ENCODE measurements around the gene ABCA2. TPM values are rescaled to one million over a fixed set of nuclear protein-coding genes. Genes with fewer than 3 reads are reported as not detected.
"Not testable (repeated sequence)": the region's sequence is repeated elsewhere in the genome, so short reads cannot be mapped to it uniquely, and the experiment has no call there.

Gene ABCA2
- total RNA-seq, 1 donor from 2014 or later = 102 TPM

GRCh38 chr9:137065336-137065967, 37.4 kb upstream of the ABCA2 start:
- TF ChIP-seq CTCF (IDR thresholded peaks at IDR 0.05) = no peak
- intact Hi-C loops (cut with DNase I) = loop anchor here (2.0 kb wide), 1 partner anchor 19 kb away; the partner anchor contains the start of gene NPDC1
- Histone ChIP-seq H3K27ac (no peak overlapping the region), H3K4me1 (peaks cover 0 to 3% of the 10 kb centered on the region in 2 donors), H3K9me3 (no peaks in the 10 kb centered on the region), H3K4me3 (no peak overlapping the region), H3K36me3 (no peaks in the 10 kb centered on the region), H3K27me3 (peaks cover 15% of the 10 kb centered on the region)
- no peak for DNase-seq (ENCODE audit: low spot score in 2 of 2)

DNA sequence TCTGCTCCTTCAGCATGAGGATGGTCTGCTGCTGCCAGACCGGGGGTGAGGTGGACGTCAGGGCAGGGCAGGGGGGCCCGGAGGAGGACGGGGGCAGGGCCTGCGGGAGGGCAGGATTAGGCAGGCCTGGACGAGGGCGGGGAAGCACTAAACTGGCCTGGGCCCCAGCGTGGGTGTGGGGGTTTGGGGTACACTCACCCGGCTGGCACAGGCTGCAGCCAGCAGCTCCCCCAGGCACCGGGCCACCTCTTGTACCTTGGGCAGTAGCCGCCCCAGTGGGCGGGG, 36.8 kb upstream of the ABCA2 start:
- H3K4me1 ChIP-seq = peaks cover 0 to 3% of the 10 kb centered on the region in 2 donors
- no peaks in the 10 kb centered on the region for H3K36me3 ChIP-seq
- intact Hi-C loops (cut with DNase I) = loop anchor here (2.0 kb wide), 1 partner anchor 18 kb away; the partner anchor contains the start of gene NPDC1
- no peak overlapping the region for H3K27ac ChIP-seq
- H3K27me3 ChIP-seq = peaks cover 15% of the 10 kb centered on the region
- no peak for DNase-seq (ENCODE audit: low spot score in 2 of 2)
- H3K4me3 ChIP-seq = no peak overlapping the region
- H3K9me3 ChIP-seq = no peaks in the 10 kb centered on the region
- TF ChIP-seq CTCF (IDR thresholded peaks at IDR 0.05) = no peak

DNA sequence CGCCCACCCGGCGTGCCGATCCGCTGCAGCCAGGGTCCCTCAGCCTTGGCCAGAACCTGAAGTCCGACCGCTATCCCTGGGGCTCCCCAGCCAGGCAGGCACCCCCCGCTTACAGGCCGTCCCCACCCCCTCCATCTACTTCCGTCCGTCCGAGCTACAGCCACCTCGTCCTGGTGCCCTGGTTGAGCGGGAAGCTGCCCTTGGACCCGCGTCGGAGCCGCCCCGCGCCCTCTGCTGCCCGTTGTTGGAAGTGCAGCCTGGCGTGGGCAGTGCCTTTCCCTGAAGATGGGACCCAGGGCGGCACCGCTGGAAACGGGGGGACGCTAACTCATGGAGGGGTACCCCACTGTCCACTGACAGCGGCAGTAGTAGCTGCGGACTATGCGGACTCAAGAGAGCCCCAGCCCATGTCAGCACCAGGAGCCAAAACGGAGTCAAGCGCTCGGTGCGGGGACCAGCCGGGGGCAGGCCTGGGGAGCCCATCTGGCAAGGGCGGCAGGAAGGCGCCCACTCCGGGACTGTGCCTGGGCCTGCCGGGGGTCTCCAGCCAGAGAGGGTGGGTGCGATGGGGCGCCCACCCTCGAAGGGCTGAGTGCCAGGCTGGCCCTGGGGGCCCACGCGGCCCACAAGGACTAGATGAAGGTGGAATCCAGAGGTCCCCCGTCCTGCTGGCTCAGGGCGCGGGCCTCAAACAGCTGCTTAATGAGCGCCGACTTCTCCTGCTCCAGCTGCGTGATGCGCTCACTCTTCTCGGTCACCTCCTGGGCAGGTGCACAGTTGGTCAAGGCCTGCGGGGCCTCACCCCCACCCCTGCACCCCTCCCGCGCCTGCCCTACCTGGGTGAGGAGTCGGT, 36.2 kb upstream of the ABCA2 start:
- H3K36me3 ChIP-seq = no peaks in the 10 kb centered on the region
- intact Hi-C loops (cut with DNase I) = loop anchor here (2.0 kb wide), 1 partner anchor 17 kb away; the partner anchor contains the start of gene NPDC1
- no peak overlapping the region for H3K27ac ChIP-seq
- no peaks in the 10 kb centered on the region for H3K9me3 ChIP-seq
- H3K27me3 ChIP-seq = peaks cover 9% of the 10 kb centered on the region
- peak; percentile 85 to 99 (median 98) for TF ChIP-seq CTCF (IDR thresholded peaks at IDR 0.05)
- H3K4me1 ChIP-seq = peaks cover 0 to 3% of the 10 kb centered on the region in 2 donors
- no peak for DNase-seq (ENCODE audit: low spot score in 2 of 2)
- no peak overlapping the region for H3K4me3 ChIP-seq

DNA sequence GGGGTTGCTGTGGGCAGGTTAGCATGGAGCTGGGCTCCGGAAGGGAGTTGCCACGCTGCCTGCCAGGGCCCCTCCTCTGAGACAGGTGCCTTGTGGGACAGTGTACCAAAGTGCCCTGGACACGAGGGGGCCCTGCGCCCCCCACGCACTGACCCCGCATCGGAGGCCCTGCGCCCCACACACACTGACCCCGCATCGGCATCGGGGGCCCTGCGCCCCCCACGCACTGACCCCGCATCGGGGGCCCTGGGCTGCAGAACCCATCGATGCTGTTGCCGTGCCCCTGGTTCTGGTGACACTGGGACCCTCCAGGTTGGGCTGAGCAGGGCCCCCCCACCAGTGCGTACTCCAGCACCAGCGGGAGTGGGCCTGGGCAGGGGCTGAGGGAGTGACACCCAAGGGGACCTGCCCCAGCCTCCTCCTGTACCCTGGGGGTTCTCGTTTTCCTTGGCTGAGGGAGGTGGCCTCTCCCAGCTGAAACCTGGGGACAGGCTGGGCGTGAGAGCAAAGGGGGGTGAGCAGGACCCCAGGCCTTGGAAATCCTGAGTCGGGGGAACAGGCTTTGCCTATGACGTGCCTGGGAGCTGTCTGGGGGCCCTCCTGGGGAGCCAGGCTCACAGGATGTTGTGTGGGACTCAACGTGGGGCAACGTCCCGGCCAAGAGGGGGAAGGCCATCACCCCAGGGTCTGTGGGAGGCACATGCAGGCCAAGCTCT, 35.4 kb upstream of the ABCA2 start:
- Histone ChIP-seq H3K9me3 (no peaks in the 10 kb centered on the region), H3K27ac (no peak overlapping the region), H3K4me1 (peaks cover 0 to 3% of the 10 kb centered on the region in 2 donors), H3K4me3 (no peak overlapping the region), H3K36me3 (no peaks in the 10 kb centered on the region), H3K27me3 (peaks cover 3% of the 10 kb centered on the region)
- TF ChIP-seq CTCF (IDR thresholded peaks at IDR 0.05) = no peak
- DNase-seq (ENCODE audit: low spot score in 2 of 2) = no peak
- intact Hi-C loops (cut with DNase I) = loop anchor here (2.0 kb wide), 1 partner anchor 17 kb away; the partner anchor contains the start of gene NPDC1

- intact Hi-C loops (cut with DNase I); DNase-seq (ENCODE audit: low spot score in 2 of 2): not testable (repeated sequence)
Observed at GRCh38 chr9:137062798-137063197, 34.8 kb upstream of the ABCA2 start.

More at GRCh38 chr9:137062798-137063197, 34.8 kb upstream of the ABCA2 start:
- not testable (repeated sequence) for H3K4me3 ChIP-seq, H3K27me3 ChIP-seq, H3K27ac ChIP-seq, H3K36me3 ChIP-seq, H3K9me3 ChIP-seq, H3K4me1 ChIP-seq

Data from ascending aorta (tissue), 2 donors.